ENCODE measurements around the gene INTS7. TPM values are rescaled to one million over a fixed set of nuclear protein-coding genes. Genes with fewer than 3 reads are reported as not detected.

Gene INTS7
- polyA plus RNA-seq, 3 donors from 2014 or later: 16.6 to 17.3 (median 17.0) TPM

DNA sequence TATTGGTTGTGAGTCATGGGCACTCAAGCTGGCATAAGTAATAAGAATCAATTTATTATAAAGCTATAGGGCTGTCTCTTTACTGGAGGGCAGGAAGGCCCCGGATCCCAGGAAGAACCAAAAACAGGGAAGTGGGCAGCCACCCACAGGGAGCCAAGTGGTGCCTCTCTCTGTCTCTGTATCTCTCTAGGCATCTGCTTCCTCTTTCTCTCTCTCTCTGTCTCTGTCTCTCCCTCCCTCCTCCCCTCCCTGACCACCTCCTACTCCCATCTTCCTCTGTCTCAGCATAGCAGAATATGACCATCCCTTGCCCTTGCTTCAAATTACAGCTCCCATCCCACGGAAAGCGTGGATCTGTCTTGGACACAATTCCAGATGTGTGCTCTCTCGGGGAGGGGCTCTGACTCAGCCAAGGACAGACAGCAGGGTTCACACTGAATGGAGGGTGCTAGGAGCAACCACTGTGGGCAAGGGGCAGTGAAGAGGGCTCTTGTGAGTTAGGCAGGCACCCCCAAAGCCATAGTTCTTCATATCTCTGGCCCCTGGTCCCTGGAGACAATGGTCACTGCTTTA is 124.4 kb downstream of the INTS7 start:
- H3K27me3 Mint-ChIP-seq (ENCODE audit: low read depth in 3 of 3): peaks cover 0 to 3% (median 0%) of the 10 kb centered on the region in 3 donors
- H3K4me3 Mint-ChIP-seq: no peak overlapping the region
- no peaks in the 10 kb centered on the region for H3K9me3 Mint-ChIP-seq
- no peaks in the 10 kb centered on the region for H3K4me1 Mint-ChIP-seq
- no peak overlapping the region for H3K27ac Mint-ChIP-seq
- peaks cover 0 to 6% (median 0%) of the 10 kb centered on the region in 3 donors for H3K36me3 Mint-ChIP-seq
- DNase-seq: no peak

DNA sequence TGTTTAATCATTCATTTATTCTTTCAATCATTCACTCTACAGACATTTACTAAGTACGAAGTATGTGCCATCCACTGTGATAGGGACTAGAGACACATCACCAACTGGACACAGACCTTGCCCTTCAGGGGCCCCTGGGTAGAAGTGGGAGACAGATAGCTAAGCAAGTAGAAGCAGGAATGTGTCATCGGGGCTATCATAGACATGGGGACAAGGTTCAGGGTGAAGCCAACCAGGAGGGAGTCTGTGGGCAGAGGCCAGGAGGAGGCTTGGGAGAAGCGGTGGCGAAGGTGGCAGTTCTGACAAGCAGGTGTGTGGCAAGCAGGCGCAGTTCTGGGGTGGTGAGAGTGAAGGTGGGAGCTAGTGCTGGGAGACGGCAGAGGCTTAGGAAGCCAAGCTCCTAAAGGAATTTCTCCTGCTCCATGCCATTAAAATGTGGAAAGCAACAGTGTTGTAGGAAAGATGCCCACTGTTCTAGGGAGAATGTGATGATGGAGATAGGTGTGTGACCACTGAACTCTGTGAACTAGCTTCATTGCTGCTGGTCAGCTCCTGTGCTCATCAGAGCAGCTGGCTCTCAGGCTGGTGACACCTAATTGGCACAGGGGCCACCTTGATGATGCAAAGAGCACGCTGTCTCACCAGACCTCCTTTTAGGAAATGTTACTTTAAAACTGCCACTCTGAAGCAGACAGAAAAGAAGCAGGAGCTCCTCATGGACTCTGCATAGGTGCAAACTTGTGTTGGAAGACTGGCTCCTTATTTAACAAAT is 125.1 kb downstream of the INTS7 start:
- Mint-ChIP-seq H3K36me3 (peaks cover 0 to 7% (median 0%) of the 10 kb centered on the region in 3 donors), H3K4me3 (no peak overlapping the region), H3K27me3 (ENCODE audit: low read depth in 3 of 3) (peaks cover 0 to 3% (median 0%) of the 10 kb centered on the region in 3 donors), H3K27ac (no peak overlapping the region), H3K4me1 (no peaks in the 10 kb centered on the region), H3K9me3 (no peaks in the 10 kb centered on the region)
- no peak for DNase-seq

GRCh38 chr1:211909395-211909794 is 126.0 kb downstream of the INTS7 start:
- H3K9me3 Mint-ChIP-seq: no peaks in the 10 kb centered on the region
- H3K36me3 Mint-ChIP-seq: peaks cover 0 to 7% (median 0%) of the 10 kb centered on the region in 3 donors
- no peak overlapping the region for H3K4me3 Mint-ChIP-seq
- no peak overlapping the region for H3K27ac Mint-ChIP-seq
- peaks cover 0 to 5% (median 0%) of the 10 kb centered on the region in 3 donors for H3K27me3 Mint-ChIP-seq (ENCODE audit: low read depth in 3 of 3)
- H3K4me1 Mint-ChIP-seq: no peaks in the 10 kb centered on the region
- DNase-seq: no peak

- H3K9me3 Mint-ChIP-seq: no peaks in the 10 kb centered on the region
- no peak overlapping the region for H3K4me3 Mint-ChIP-seq
- H3K27me3 Mint-ChIP-seq (ENCODE audit: low read depth in 3 of 3): peaks cover 0 to 6% (median 0%) of the 10 kb centered on the region in 3 donors
- no peaks in the 10 kb centered on the region for H3K4me1 Mint-ChIP-seq
- no peak overlapping the region for H3K27ac Mint-ChIP-seq
- no peak for DNase-seq
- H3K36me3 Mint-ChIP-seq: peaks cover 0 to 7% (median 0%) of the 10 kb centered on the region in 3 donors
Observed at GRCh38 chr1:211908951-211909350, 126.4 kb downstream of the INTS7 start.

- no peak for DNase-seq
- H3K9me3 Mint-ChIP-seq: no peaks in the 10 kb centered on the region
- H3K36me3 Mint-ChIP-seq: peaks cover 0 to 7% (median 0%) of the 10 kb centered on the region in 3 donors
- no peak overlapping the region for H3K27ac Mint-ChIP-seq
- H3K27me3 Mint-ChIP-seq (ENCODE audit: low read depth in 3 of 3): peaks cover 0 to 6% (median 0%) of the 10 kb centered on the region in 3 donors
- H3K4me1 Mint-ChIP-seq: no peaks in the 10 kb centered on the region
- no peak overlapping the region for H3K4me3 Mint-ChIP-seq
Observed at GRCh38 chr1:211908453-211908852, 126.9 kb downstream of the INTS7 start.

DNA sequence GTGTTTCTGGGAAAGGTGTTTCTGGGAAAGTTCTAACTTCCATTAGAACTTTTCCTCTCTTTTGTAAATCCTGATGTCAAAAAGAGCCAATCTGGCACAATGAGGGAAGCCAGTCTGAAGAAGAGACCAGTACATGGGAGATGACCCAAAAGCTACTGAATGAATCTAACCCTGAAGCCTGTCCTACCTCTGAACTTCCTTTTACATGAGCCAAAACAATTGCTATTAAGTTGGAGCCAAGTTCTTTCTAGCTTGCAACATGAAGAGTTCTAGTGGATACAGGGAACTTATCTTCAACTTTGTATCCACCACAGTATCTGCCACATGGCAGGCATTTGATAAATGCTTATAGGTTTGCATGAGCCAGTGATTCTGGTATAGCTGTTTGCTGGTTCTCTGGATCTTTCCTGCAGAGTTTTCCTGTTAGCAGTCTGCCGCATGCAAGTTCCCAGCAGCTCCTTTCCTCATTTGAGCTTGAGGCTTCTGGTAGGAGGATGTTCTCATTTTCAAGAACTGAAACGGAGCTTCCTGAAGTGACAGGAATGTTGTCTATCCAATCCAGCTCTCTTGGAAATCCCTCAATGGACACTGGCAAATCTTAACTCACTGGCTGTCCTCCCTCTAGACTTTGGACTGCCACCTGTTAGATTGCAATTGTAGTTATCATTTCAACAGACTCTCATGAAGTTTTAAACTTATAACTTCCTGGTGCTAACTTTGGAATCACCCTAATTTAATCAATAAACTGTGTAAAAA is 131.7 kb downstream of the INTS7 start:
- H3K27me3 Mint-ChIP-seq (ENCODE audit: low read depth in 3 of 3): peaks cover 0 to 5% (median 0%) of the 10 kb centered on the region in 3 donors
- H3K9me3 Mint-ChIP-seq: no peaks in the 10 kb centered on the region
- peaks cover 0 to 3% (median 0%) of the 10 kb centered on the region in 3 donors for H3K36me3 Mint-ChIP-seq
- DNase-seq: no peak
- no peaks in the 10 kb centered on the region for H3K4me1 Mint-ChIP-seq
- H3K4me3 Mint-ChIP-seq: no peak overlapping the region
- H3K27ac Mint-ChIP-seq: no peak overlapping the region

- H3K4me1 Mint-ChIP-seq: no peaks in the 10 kb centered on the region
- H3K27me3 Mint-ChIP-seq (ENCODE audit: low read depth in 3 of 3): peaks cover 0 to 5% (median 0%) of the 10 kb centered on the region in 3 donors
- no peak overlapping the region for H3K27ac Mint-ChIP-seq
- no peaks in the 10 kb centered on the region for H3K9me3 Mint-ChIP-seq
- DNase-seq: no peak
- peaks cover 0 to 3% (median 0%) of the 10 kb centered on the region in 3 donors for H3K36me3 Mint-ChIP-seq
- H3K4me3 Mint-ChIP-seq: no peak overlapping the region
Observed at GRCh38 chr1:211902624-211903291, 132.6 kb downstream of the INTS7 start.

GRCh38 chr1:211901945-211902344 is 133.4 kb downstream of the INTS7 start:
- no peak overlapping the region for H3K27ac Mint-ChIP-seq
- H3K9me3 Mint-ChIP-seq: no peaks in the 10 kb centered on the region
- no peak for DNase-seq
- H3K27me3 Mint-ChIP-seq (ENCODE audit: low read depth in 3 of 3): peaks cover 0 to 5% (median 0%) of the 10 kb centered on the region in 3 donors
- no peaks in the 10 kb centered on the region for H3K4me1 Mint-ChIP-seq
- H3K4me3 Mint-ChIP-seq: no peak overlapping the region
- H3K36me3 Mint-ChIP-seq: peaks cover 0 to 3% (median 0%) of the 10 kb centered on the region in 3 donors

GRCh38 chr1:211900441-211900840 is 134.9 kb downstream of the INTS7 start:
- Mint-ChIP-seq H3K9me3 (no peaks in the 10 kb centered on the region), H3K4me1 (no peaks in the 10 kb centered on the region), H3K27ac (no peak overlapping the region), H3K4me3 (no peak overlapping the region), H3K27me3 (ENCODE audit: low read depth in 3 of 3) (peaks cover 0 to 5% (median 0%) of the 10 kb centered on the region in 3 donors), H3K36me3 (no peaks in the 10 kb centered on the region)
- no peak for DNase-seq

- no peak overlapping the region for H3K27ac Mint-ChIP-seq
- H3K4me1 Mint-ChIP-seq: no peaks in the 10 kb centered on the region
- no peaks in the 10 kb centered on the region for H3K9me3 Mint-ChIP-seq
- peaks cover 0 to 2% (median 0%) of the 10 kb centered on the region in 3 donors for H3K27me3 Mint-ChIP-seq (ENCODE audit: low read depth in 3 of 3)
- no peak for DNase-seq
- no peaks in the 10 kb centered on the region for H3K36me3 Mint-ChIP-seq
- H3K4me3 Mint-ChIP-seq: no peak overlapping the region
Observed at GRCh38 chr1:211896958-211897357, 138.4 kb downstream of the INTS7 start.

GRCh38 chr1:211895126-211895759 is 140.1 kb downstream of the INTS7 start:
- H3K27me3 Mint-ChIP-seq (ENCODE audit: low read depth in 3 of 3): peaks cover 0 to 3% (median 2%) of the 10 kb centered on the region in 3 donors
- H3K9me3 Mint-ChIP-seq: no peaks in the 10 kb centered on the region
- no peak for DNase-seq
- H3K4me3 Mint-ChIP-seq: no peak overlapping the region
- H3K27ac Mint-ChIP-seq: no peak overlapping the region
- peaks cover 3 to 12% of the 10 kb centered on the region in 2 donors for H3K4me1 Mint-ChIP-seq
- no peaks in the 10 kb centered on the region for H3K36me3 Mint-ChIP-seq

- H3K4me1 Mint-ChIP-seq: peaks cover 8 to 18% of the 10 kb centered on the region in 2 donors
- no peak overlapping the region for H3K4me3 Mint-ChIP-seq
- no peak for DNase-seq
- no peak overlapping the region for H3K27ac Mint-ChIP-seq
- H3K27me3 Mint-ChIP-seq (ENCODE audit: low read depth in 3 of 3): peaks cover 0 to 4% (median 3%) of the 10 kb centered on the region in 3 donors
- H3K36me3 Mint-ChIP-seq: no peaks in the 10 kb centered on the region
- no peaks in the 10 kb centered on the region for H3K9me3 Mint-ChIP-seq
Observed at GRCh38 chr1:211894312-211894711, 141.0 kb downstream of the INTS7 start.

GRCh38 chr1:211893260-211893659 is 142.1 kb downstream of the INTS7 start:
- peaks cover 8 to 18% of the 10 kb centered on the region in 2 donors for H3K4me1 Mint-ChIP-seq
- H3K9me3 Mint-ChIP-seq: no peaks in the 10 kb centered on the region
- H3K4me3 Mint-ChIP-seq: no peak overlapping the region
- H3K27ac Mint-ChIP-seq: no peak overlapping the region
- DNase-seq: no peak
- peaks cover 0 to 4% (median 3%) of the 10 kb centered on the region in 3 donors for H3K27me3 Mint-ChIP-seq (ENCODE audit: low read depth in 3 of 3)
- no peaks in the 10 kb centered on the region for H3K36me3 Mint-ChIP-seq

Data from immature natural killer cell (primary cell).